Measurements from ENCODE around the gene CFAP99.
"Not testable (repeated sequence)": the region's sequence is repeated elsewhere in the genome, so short reads cannot be mapped to it uniquely, and the experiment has no call there.

CFAP99 gene

DNA sequence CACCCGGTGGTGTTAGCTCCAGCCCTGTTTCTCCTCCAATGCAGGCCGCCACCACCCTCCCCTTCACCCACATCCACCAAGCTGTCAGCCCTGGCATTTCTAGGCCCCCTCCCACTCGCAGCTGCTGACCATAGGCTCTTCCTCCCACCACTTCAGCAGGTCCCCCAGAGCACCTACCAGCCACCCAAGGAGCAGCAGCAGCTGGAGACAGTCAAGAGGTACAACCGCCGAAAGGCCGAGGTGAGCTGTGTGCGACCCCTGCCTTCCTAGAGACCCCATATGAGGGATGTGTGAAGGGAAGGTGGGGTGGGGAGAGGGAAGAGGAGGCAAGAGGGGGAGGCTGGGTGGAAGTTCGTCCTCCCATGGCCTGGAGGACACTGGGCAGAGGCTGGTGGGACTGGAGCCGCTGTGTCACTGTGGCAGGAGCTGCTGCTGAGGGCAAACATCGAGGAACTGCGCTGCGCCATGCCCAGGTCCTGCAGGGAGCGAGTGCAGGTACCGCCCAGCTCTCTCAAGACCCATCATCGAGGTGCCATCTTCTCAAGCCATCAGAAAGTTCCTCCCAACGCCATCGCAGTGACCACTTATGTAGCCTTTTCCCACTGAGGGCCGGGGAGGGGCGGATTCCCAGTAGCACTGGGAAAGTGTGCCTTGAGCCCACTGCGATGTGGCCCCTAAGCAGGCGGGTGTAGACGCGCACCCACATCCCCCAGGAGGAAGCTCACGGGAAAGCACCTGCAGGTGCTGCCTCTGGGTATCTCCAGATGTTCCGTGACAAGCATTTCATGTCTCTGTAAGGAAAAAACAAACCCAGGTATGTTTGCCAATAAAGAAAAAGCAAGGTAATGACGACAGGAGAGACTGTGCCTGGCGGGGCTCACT lies 31.0 kb downstream of the CFAP99 start:
- no peak for DNase-seq

DNA sequence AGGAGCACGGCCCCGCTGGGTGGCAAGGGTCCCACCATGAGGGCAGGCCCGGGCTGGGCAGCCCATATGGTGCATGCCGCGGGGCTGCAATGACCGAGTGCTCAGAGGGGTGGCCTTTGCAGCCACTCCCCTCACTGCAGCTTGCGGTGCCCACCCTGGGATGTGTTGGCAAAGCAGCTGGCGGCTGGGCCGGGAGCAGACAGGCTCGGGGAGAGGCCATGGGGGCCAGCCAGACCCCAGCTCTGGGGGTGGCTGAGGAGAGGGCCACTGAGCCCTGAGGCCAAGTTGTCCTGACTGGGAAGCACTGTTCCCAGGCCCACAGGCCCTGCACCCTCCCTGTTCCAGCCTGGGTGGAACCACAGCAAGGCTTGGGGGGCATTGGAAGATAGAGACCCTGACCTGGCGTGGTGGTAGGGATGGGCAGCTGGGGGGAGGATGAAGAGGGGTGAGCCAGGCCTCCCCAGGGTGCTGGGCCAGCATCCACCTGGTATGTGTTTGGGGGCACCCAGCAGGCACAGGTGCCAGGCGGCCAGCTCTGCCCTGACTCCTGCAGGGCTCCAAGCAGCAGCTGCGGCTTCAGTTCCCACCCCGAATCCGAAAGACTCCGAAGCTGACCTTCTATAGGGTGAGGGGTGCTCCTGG lies 31.8 kb downstream of the CFAP99 start:
- DNase-seq: no peak

DNA sequence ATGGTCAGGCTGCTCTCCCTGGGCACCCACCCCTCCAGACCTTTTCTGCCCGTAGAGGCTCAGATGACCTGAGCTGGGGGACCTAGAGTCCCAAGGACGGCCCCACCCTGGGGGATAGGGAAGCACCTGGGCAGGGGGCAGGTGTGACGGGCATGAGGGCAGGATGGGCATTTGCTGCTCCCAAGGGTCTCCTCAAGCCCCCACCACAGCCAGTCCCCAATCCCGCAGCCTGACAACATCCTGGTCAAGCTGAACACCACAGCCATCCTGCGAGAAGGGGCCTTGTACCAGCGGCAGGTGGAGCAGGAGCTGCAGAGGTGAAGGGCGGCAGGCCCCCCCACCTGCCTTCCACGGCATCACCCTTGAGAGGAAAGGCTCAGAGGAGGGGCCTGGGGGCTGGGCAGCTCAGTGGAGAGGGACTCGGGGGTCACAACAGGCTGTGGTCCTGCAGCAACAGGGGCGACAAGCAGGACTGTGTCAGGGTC lies 32.3 kb downstream of the CFAP99 start:
- peak; percentile 47 for DNase-seq

DNA sequence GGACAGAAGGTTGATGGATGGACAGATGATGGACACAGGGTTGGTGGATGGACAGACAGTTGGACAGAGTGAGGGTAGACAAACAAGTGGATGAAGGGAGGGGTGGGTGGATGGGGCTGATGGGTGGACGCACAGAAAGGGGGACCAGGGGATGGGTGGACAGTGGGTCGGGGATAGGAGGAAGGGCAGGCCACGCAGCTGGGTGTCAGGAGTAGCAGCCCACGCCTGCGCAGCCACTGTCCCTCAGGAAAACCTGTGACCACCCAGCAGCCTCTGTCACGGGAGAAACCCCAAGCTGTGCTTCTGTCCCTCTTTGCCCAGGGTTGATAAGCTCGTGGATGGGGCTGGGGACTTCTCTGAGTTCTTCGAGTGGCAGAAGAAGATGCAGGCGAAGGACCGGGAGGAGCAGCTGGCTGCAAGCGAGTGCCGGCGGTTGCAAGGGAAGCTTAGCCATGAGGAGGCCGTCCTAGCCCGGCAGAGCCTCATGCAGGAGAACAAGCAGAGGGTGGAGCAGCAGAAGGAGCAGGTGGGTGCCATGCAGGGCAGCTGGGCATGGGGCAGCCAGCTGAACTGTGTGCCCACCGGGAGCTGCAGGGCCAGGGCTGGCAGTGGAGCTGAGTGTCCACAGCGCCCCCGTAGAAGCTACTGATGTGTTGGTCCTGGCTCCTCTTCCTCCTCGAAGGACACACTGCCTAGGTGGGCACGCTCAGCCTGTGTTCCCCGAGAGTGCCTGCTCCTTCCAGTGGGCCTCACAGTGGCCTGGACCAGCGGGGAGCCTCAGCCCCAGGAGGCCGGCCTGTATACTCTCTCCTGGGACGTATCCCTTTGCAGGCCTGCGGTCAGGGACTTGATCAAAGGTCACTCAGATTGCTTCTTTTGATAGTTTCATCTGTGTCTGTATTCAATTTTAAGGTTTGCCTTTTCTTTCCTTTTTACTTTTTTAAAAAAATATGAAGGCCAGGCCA lies 33.3 kb downstream of the CFAP99 start:
- DNase-seq: peak; percentile 48

DNA sequence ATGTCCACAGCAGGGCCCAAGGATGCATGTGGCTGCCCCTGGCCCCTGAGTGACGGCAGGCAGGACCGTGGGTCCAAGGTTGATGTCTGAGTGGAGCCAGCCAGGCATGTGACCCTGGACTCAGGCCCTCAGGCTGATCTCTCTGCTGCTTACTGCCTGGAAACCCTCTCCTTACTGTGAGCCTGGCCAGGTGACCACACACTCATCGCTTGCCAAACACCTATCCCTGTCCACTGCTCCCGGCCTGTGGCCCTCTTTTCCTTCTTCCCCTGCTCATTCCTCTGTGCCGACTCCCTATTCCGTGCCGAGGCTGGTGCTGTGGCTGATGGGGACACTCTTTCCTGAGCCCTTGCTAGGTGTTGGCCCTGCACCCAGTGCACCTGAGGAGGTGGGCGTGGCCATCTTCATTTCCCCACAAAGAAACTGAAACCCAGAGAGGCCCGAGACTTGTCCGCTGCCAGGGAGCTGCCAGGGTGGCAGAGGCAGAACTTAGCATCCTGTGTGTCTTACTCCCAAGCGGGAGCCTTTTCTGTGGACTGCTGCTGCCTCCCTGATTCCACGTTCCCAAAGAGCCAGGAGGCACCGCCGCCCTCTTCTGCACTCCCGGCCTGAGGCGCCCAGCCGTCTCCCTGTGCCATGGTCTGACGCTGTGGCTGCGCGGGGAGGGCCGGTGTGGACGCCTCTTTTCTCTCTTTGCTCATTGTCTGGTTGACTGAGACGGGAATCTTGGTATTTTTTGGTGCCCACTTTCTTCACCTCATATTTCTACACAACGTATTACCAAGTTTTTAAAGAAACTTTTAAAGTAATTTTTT lies 38.9 kb downstream of the CFAP99 start:
- DNase-seq: no peak

DNA sequence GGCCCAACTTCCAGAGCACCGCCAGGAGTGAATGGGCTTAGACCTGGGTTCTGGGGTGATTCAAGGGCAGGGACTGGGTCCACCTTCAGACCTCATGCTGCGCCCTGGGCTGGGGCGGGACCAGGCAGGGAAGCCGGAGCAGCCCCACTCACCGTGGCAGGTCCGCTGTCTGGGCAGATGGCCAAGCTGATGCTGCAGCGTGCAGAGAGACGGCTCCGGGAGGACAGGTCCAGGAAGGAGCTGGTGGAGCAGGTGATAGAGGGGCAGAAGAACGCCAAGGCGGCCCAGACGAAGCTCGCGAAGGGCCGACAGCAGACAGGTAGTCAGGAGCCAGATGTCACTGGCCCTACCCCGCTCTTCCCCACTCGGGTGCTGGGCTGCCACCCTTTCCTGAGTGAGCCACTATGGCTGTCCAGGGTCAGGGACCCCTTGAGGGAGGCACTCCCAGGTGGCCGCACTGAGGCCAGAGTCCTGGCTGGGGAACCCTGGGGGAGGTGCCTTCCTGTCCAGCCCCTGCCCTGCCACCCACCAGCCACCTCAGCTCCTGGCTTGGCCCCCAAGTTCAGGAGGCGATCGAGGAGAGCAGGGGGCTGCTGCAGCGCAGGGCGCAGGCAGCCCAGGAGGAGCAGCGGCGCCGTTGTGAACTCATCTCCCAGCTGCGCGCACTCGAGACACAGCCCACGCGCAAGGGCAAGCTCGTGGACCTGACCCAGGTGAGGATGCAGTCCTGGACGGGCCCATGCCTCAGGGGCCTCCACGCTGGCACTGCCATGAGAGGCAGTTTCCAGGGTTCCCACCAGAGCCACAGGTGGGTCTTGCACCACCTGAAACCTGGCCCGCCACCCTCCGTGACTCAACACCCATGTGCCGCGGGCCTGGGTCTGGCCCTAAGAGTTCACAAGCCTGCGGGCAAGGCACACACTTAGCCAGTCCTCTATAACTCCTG lies 40.1 kb downstream of the CFAP99 start:
- DNase-seq: no peak

DNA sequence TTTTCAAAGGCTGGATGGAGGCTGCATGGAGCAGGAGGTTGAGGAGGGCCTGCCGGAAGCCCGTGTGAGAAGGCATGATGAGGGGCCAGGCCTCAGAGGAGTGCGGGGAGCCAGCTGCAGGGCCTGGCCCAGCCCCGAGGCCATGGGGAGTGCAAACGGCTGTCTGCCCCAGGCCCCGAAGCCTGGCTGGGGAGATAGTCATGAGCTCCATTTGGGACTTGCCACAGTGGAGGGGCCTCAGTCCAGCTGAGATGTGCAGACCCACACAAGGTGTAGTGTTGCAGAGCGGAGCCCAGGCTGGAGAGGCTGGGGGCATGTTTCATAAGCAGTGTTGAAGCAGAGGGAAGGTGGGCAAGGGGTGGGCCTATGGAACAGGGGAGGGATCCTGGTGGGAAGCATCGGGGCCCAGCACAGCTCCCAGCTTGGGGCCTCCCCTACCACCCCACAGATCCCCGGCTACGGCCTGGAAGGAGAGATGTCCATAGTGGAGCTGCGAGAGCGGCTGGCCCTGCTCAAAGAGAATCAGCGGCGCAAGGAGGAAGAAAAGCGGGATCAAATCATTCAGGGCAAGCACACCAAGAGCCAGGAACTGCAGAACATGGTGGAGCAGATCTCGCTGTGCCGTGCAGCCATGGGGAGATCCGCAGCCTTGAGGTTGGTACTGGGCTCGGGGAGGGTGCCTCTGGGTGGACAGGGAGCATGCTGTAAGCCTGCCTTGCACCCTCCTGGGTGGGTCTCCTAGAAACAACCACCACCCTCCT lies 41.0 kb downstream of the CFAP99 start:
- DNase-seq: no peak

DNA sequence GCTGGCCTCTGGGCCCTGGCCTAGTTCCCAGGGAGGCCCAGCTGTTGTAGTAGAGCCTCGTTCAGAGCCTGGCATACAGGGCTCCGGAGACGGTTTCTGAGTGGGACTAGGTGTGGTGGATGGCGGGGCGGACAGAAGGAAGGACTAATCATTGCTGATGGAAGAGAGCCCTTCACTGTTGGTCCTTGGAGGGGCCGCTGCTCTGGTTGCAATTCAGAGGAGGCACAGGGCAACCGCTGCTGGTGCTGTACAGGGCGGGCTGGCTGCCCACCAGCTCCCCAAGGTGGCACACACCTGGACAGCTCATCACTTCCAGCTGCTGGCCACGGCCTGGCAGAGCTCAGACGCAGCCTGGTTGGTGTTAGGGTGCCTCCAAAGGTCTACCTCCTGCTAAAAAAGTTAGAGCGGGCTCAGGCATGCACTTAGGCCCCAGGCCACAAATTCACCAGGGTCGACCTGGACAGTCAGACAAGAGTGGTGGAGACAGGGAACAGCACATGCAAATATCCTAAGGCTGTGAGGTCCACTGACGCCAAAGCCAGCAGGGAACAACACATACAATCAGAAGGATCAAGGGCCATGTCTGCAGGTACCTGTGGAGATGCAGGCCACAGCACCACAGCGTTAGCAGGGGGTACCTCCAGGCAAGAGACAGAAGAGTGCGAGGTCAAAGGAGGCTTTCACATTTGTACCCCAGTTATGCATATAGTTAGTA lies 42.6 kb downstream of the CFAP99 start:
- no peak for DNase-seq

DNA sequence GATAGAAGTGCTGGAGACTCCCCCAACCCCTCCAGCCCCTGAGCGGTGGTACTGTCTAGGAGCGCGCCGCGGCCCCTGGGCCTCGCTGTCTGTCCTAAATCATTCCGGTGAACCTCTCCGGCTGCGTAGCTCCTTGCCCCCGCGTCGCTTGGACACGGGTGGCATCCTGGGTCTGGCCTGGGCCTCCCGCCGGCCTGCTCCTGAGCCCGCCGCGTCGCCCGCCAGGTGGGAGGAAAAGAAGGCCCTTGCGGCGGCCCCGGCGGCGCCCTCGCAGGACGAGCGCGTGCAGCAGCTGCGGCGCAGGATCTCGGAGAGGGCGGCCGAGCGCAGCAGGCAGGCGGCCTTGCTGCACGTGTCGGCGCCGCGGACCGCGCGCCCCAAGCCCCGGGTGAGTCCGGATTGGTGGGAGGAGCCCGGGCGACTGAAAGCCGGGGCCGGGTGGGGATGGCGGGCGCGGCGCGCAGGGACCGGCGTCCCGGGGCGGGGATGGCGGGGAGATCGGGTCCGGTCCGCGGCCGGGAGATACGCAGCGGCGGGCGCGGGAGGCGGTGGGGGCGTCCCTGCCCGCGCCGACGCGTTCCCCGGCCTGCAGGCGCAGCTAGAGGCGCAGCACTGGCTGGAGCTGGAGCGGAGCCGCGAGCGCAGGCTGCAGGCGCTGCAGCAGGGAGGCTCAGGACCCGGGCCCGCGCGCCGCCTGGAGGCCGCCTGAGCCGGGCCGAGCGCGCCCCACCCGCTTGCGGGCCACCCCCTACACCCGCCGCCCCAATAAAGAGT lies 43.6 kb downstream of the CFAP99 start:
- DNase-seq: peak; percentile 85

DNA sequence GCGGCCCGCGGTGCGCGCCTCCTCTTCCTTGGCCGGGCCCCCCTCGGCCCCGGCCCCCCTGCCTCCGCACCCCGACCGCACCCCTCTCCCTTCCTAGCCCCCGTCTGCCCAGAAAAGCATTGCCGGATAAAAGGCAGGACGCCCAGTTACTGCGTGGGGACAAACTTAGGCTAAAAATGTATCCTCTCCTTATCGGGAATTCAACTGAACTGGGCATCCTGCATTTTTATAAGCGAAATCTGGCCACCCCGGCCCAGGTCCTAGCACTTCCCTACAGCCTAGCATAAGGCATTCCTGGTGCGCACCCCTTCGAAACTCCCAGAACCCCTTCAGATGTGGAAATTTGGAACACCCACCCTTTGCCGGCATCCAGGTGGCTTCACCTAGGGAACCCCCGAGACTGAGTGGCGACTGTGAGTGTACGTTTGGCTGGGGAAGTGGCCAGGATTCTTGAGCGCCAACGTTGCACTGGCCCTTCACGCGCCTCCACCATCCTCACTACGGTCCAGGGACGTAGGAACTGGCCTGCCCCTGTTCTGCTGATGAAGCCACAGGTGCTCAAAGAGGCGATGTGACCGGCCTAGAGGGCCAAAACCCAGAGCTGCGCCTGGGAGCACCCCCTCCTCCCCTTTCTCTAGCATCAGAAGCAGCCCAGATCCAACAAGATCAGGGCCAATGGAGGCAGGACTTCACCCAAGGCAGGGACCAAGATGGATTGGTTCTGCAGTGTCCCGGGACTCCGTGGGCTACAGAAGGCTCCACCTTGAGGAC lies 44.4 kb downstream of the CFAP99 start:
- DNase-seq: no peak

DNA sequence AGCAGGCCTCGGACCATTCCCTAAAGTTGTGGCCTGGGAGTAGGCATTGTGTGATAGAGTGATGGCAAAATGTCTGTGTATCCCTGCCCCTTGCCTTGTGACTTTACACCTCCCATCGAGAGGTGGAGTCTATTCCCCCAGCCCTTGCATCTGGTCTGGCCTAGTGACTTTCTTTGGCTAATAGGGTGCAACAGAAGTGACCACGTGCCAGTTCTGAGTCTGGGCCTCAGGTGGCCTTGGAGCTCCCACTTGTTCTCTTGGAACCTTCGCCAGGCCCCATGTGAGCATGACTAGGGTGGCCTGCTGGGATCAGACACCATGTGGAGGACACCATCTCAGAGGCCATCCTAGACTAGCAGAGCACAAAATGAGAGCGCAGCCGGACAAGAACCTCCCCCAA lies 46.3 kb downstream of the CFAP99 start:
- DNase-seq: no peak

DNA sequence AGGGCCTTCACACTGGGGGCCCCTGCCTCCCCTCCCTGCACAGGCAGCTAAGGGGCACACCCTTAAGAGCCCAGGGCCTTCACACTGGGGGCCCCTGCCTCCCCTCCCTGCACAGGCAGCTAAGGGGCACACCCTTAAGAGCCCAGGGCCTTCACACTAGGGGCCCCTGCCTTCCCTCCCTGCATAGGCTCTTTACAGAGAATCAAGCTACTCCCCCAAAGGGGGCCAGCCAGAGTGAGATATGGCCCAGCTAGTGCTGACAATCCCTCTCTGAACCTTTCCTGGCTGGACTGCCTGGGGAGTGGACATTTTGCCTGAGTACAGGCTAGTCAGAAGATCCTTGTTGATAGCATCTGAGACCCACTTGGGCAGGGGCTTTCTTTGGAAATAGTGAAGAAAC lies 46.8 kb downstream of the CFAP99 start:
- not testable (repeated sequence) for DNase-seq

DNA sequence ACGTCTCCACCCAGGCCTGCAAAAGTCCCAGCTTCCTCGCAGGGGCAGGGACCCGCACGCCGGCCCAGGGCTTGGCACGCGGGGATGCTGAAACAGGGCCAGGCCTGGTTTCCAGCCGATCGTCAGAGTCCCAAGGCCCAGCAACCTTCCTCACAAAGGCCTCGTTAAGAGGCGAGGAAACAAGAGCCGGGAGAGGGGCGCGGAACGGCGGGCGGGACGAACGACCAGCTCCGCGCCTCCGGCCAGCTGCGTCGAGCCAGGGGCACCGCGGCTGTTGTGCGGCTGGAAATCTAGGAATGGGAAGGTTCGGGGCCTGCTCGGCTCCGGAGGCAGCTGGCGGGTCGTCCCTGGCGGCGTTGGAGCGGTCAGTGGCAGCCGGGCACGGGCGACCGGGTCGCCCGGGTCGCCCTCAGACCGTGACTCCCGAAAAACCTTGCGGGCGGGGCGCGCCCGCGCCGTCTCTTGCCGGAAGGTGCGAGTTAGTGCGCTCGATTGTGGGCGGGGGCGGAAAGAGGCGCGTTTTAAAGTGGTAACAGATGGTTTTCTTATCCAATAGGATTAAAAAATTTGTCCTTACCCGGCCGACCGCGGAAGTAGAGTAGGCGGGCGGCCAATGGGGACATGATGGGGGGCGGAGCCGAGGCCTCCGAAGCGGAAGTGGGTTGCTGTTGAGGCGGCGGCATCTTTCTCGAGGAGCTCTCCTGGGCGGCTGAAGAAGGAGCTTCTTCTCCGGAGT lies 49.9 kb downstream of the CFAP99 start, which contains the start of gene RNF4:
Gene RNF4, plus strand, starts transcription at position 651 of the 736 bp plus-strand sequence. CDS start 21,388 bp downstream, outside the sequence.
- DNase-seq: peak; percentile 97

DNA sequence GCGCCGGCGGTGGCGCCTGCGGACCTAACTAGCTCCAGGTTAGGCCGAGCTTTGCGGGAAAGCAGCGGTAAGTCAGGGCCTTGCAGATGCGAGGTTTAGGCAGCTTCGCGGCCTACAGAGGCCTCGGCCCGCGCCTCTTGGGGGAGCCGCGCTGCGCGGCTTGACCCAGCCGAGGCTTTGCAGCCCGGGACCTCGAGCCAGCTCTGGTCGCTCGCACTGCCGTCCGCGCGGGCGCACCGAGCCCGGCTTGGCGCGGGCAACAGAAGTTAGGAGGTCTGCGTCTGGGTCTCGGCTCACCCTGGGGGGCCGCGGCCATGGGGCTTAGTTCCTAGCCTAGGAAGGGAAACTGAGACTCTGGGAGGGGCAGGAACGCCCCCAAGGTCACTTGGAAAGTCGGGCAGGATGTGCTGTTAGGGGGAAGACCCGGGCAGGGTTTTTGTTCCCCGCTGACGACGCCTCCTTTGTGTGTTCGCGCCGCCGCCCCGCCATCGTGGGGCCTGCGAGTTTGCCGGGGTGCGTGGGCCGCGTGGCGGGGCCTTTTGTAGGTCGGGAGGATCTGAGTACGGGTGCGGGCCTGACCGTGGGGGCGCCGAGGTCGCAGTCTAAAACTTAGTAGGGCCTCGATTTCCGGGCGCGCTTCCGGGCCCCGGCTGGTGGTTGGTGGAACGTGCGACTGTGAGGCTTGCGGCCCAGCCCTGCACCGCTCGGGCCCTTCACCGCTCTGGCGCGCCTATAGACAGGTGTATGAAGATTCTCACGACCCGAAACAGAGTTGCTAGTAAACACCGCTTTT lies 50.6 kb downstream of the CFAP99 start:
- no peak for DNase-seq

DNA sequence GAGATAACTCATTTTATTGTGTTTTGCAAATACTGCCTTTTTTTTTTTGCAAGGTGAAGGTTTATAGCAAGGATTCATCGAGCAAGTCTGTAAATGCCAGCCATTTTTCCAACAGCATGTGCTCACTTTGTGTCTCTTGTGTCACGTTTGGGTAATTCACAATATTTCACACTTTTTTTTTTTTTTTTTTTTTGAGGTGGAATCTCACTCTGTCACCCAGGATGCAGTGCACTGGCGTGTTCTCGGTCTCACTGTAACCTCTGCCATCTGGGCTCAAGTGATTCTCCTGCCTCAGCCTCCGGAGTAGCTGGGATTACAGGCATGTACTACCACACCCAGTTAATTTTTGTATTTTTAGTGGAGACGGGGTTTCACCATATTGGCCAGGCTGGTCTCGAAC lies 52.0 kb downstream of the CFAP99 start:
- no peak for DNase-seq

DNA sequence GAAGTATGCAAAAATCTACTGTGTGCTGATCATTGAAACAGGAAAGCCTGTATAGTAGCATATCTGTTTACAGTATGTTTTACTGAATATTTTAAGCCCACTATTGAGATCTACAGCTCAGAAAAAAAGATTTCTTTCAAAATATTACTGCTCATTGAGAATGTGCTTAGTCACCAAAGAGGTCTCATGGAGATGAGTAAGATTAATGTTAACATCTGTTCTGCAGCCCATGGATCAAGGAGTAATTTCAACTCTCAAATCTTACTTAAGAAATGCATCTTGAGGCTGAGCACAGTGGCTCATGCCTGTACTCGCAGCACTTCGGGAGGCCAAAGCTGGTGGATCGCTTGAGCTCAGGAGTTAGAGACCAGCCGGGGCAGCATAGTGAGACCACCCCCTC lies 53.4 kb downstream of the CFAP99 start:
- no peak for DNase-seq
